Panc1 (cell line): ENCODE results near the gene R3HDM4.

ENCODE experiments used
- POLR2AphosphoS5 ChIP-seq: IDR thresholded peaks from 2 replicates; pipeline ENCODE4 v1.6.1; 2012; ENCODE audit warnings: mild to moderate bottlenecking, low read depth, low read length, moderate library complexity
- TF ChIP-seq, protein P1 (sequence below): fragments of 450-650 bp; IDR thresholded peaks from 2 replicates; pipeline ENCODE4 v1.5.1; 2017; ENCODE audit warnings: mild to moderate bottlenecking
- TF ChIP-seq, protein P2 (sequence below), 2 experiments: IDR thresholded peaks; 2 replicates each; pipeline ENCODE4 v1.6.1; 2011 to 2012; ENCODE audit warnings: low read depth in 2 of 2, control low read depth in 1 of 2, low read length in 1 of 2, mild to moderate bottlenecking in 1 of 2, moderate library complexity in 1 of 2; ENCODE audit not compliant: insufficient read depth in 1 of 2

DNA sequence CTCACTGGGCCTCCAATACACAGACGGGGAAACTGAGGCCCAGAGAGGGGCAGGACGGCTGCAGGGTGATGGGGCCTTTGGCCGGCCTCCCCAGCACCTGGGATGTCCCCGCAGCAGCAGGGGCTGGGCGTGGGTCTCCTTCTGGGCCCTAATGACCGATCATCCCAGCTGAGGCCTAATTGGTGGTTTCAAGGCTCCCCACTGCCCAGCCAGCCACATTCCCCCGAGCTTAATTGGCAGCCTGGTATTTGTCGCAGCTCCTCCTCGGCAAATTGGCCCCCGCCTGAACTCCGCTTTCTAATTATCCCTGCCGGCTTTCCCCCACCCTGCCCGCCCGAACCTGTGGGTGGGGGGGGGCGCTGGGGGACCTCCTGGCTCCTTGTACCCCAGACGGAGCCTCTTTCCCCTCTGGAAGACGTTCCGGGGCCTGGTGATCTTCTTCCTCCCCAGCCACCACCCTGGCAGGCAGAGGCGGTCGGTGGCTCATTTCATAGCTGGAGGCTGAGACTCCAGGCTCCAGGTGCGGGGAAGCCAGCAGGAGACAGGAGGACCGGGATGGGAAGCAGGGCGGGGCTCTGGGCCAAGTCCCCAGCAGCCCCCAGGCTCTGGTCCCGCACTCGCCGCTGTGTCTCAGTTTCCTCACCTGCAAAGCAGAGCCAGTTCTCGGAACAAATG lies 43.9 kb upstream of the R3HDM4 start:
- TF ChIP-seq, protein P1, sequence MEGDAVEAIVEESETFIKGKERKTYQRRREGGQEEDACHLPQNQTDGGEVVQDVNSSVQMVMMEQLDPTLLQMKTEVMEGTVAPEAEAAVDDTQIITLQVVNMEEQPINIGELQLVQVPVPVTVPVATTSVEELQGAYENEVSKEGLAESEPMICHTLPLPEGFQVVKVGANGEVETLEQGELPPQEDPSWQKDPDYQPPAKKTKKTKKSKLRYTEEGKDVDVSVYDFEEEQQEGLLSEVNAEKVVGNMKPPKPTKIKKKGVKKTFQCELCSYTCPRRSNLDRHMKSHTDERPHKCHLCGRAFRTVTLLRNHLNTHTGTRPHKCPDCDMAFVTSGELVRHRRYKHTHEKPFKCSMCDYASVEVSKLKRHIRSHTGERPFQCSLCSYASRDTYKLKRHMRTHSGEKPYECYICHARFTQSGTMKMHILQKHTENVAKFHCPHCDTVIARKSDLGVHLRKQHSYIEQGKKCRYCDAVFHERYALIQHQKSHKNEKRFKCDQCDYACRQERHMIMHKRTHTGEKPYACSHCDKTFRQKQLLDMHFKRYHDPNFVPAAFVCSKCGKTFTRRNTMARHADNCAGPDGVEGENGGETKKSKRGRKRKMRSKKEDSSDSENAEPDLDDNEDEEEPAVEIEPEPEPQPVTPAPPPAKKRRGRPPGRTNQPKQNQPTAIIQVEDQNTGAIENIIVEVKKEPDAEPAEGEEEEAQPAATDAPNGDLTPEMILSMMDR, result no peak
- TF ChIP-seq POLR2AphosphoS5, result no peak
- TF ChIP-seq, protein P2, sequence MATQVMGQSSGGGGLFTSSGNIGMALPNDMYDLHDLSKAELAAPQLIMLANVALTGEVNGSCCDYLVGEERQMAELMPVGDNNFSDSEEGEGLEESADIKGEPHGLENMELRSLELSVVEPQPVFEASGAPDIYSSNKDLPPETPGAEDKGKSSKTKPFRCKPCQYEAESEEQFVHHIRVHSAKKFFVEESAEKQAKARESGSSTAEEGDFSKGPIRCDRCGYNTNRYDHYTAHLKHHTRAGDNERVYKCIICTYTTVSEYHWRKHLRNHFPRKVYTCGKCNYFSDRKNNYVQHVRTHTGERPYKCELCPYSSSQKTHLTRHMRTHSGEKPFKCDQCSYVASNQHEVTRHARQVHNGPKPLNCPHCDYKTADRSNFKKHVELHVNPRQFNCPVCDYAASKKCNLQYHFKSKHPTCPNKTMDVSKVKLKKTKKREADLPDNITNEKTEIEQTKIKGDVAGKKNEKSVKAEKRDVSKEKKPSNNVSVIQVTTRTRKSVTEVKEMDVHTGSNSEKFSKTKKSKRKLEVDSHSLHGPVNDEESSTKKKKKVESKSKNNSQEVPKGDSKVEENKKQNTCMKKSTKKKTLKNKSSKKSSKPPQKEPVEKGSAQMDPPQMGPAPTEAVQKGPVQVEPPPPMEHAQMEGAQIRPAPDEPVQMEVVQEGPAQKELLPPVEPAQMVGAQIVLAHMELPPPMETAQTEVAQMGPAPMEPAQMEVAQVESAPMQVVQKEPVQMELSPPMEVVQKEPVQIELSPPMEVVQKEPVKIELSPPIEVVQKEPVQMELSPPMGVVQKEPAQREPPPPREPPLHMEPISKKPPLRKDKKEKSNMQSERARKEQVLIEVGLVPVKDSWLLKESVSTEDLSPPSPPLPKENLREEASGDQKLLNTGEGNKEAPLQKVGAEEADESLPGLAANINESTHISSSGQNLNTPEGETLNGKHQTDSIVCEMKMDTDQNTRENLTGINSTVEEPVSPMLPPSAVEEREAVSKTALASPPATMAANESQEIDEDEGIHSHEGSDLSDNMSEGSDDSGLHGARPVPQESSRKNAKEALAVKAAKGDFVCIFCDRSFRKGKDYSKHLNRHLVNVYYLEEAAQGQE (IDR thresholded peaks at IDR 0.05; ENCODE audit: insufficient read depth in 1 of 2, low read depth in 2 of 2, low read length in 1 of 2), result no peak
